ENCODE data around the gene AEBP2.

DNA sequence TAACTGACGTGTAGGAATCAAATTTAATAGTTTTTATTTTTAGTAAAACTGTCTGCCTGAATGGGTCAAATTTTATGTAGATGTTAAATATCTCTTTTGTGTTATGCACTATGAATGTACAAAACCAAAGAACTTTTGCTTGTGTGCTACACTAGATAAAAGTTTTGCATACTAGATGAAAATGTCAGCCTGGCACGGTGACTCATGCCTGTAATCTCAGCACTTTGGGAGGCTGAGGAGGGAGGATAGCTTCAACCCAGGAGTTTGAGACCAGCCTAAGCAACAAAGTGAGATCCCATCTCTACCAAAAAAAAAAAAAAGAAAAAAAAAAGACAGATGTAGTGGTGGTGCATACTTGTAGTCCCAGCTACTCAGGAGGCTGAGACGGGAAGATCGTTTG is 11.1 kb downstream of the AEBP2 start:
- TF ChIP-seq, protein P1, sequence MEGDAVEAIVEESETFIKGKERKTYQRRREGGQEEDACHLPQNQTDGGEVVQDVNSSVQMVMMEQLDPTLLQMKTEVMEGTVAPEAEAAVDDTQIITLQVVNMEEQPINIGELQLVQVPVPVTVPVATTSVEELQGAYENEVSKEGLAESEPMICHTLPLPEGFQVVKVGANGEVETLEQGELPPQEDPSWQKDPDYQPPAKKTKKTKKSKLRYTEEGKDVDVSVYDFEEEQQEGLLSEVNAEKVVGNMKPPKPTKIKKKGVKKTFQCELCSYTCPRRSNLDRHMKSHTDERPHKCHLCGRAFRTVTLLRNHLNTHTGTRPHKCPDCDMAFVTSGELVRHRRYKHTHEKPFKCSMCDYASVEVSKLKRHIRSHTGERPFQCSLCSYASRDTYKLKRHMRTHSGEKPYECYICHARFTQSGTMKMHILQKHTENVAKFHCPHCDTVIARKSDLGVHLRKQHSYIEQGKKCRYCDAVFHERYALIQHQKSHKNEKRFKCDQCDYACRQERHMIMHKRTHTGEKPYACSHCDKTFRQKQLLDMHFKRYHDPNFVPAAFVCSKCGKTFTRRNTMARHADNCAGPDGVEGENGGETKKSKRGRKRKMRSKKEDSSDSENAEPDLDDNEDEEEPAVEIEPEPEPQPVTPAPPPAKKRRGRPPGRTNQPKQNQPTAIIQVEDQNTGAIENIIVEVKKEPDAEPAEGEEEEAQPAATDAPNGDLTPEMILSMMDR (optimal IDR thresholded peaks at IDR 0.05 in 1 of 3, IDR thresholded peaks at IDR 0.05 in 1 of 3, conservative IDR thresholded peaks at IDR 0.05 in 1 of 3; ENCODE audit: extremely low read depth in 1 of 3, insufficient read depth in 2 of 3, low read length in 3 of 3) = no peak
- TF ChIP-seq EZH2 (IDR thresholded peaks at IDR 0.05; ENCODE audit: low read length) = no peak
